Measurements from ENCODE around the gene SUGP2. TPM values are rescaled to one million over a fixed set of nuclear protein-coding genes. Genes with fewer than 3 reads are reported as not detected.

The SUGP2 gene
- total RNA-seq, 1 experiment from 2014 or later, result 112 TPM

DNA sequence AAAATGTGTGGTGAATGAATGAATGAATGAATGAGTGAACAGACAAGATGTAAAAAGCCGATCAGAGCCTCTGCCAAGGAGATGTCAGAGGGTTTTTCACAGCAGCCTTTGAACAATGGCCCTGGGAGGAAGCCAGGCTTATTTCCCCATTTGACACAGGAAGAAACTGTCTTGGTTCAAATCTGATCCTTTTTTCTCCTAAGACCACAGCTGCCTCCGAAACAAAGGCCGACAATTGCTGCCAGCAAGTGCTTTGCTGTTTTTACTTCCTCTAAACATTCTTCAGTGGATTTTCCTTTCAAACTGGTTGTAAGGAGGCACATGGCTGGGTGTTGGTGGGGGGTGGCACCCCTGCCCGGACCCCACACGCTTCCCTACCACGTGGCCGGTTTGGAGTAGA is 48.1 kb downstream of the SUGP2 start:
- in situ Hi-C loops (cut with HindIII; ENCODE audit: low pct_unique_long_range_greater_than_20kb, low sequenced_read_pairs), result no loop called here
- Histone ChIP-seq H3K36me3 (ENCODE audit: control insufficient read depth, insufficient read depth, low read length) (no peaks in the 10 kb centered on the region), H3K4me1 (ENCODE audit: control insufficient read depth, insufficient read depth, low read length) (no peaks in the 10 kb centered on the region; the same call in 1 of the 2 replicates), H3K4me3 (ENCODE audit: low read depth in 2 of 2, low read length in 2 of 2) (no peak overlapping the region), H3K27ac (ENCODE audit: low read length) (no peak overlapping the region; the same call in 1 of the 2 replicates), H3K27me3 (ENCODE audit: control insufficient read depth, insufficient read depth, low read length) (no peaks in the 10 kb centered on the region), H3K9me3 (ENCODE audit: control insufficient read depth, insufficient read depth, low read depth, low read length) (no peaks in the 10 kb centered on the region)
- ChIA-PET POLR2A (no interaction called here), CTCF (no interaction called here)
- no TSS peak for BruUV-seq (replicated peaks)
- no peak for ATAC-seq
- TF ChIP-seq CTCF (IDR thresholded peaks at IDR 0.05) (no peak), SIN3A (IDR thresholded peaks at IDR 0.05; ENCODE audit: borderline replicate concordance, insufficient read depth, low read depth, low read length) (no peak), TCF7L2 (IDR thresholded peaks at IDR 0.05; ENCODE audit: low read depth, low read length) (no peak), POLR2AphosphoS5 (IDR thresholded peaks at IDR 0.05; ENCODE audit: low read depth, low read length) (no peak)
- TF ChIP-seq, protein P1, sequence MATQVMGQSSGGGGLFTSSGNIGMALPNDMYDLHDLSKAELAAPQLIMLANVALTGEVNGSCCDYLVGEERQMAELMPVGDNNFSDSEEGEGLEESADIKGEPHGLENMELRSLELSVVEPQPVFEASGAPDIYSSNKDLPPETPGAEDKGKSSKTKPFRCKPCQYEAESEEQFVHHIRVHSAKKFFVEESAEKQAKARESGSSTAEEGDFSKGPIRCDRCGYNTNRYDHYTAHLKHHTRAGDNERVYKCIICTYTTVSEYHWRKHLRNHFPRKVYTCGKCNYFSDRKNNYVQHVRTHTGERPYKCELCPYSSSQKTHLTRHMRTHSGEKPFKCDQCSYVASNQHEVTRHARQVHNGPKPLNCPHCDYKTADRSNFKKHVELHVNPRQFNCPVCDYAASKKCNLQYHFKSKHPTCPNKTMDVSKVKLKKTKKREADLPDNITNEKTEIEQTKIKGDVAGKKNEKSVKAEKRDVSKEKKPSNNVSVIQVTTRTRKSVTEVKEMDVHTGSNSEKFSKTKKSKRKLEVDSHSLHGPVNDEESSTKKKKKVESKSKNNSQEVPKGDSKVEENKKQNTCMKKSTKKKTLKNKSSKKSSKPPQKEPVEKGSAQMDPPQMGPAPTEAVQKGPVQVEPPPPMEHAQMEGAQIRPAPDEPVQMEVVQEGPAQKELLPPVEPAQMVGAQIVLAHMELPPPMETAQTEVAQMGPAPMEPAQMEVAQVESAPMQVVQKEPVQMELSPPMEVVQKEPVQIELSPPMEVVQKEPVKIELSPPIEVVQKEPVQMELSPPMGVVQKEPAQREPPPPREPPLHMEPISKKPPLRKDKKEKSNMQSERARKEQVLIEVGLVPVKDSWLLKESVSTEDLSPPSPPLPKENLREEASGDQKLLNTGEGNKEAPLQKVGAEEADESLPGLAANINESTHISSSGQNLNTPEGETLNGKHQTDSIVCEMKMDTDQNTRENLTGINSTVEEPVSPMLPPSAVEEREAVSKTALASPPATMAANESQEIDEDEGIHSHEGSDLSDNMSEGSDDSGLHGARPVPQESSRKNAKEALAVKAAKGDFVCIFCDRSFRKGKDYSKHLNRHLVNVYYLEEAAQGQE (IDR thresholded peaks at IDR 0.05; ENCODE audit: insufficient read depth in 1 of 2, low read depth in 2 of 2, low read length in 1 of 2), result no peak
- no peak for DNase-seq (ENCODE audit: low read depth, low spot score)
- intact Hi-C loops (cut with micrococcal nuclease; ENCODE audit: unreplicated experiment), result loop anchor here (10.0 kb wide), 1 partner anchor 50 kb away; no protein-coding TSS in a partner anchor

DNA sequence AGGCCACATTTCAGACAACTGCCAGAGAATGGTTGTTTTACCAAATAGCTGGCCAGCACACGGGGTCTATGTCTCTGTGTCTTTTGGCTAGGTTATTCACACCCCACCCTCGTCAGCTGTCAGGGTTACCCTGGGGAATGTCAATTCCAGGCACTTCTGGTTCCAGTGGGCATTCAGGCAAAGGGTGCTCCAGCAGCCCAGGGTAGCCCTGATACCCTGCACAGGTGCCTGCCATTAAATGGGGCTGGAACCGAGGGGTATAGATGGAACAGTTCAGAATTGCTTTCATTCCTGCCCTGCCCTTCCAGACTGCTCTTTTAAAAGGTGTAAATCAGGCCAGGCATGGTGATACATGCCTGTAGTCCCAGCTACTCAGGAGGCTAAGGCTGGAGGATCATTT is 49.1 kb downstream of the SUGP2 start:
- CTCF ChIA-PET, result no interaction called here
- H3K4me1 ChIP-seq (ENCODE audit: control insufficient read depth, insufficient read depth, low read length), result no peaks in the 10 kb centered on the region; the same call in 1 of the 2 replicates
- H3K4me3 ChIP-seq (ENCODE audit: low read depth in 2 of 2, low read length in 2 of 2), result no peak overlapping the region
- POLR2A ChIA-PET, result interaction anchor here (0.9 kb wide), 1 partner anchor 42 kb away, joined by 3 read pairs; no protein-coding TSS in a partner anchor
- no peak for ATAC-seq
- DNase-seq (ENCODE audit: low read depth, low spot score), result no peak
- no peak for TF ChIP-seq CTCF (IDR thresholded peaks at IDR 0.05)
- TF ChIP-seq TCF7L2 (IDR thresholded peaks at IDR 0.05; ENCODE audit: low read depth, low read length), result no peak
- TF ChIP-seq, protein P1 (IDR thresholded peaks at IDR 0.05; ENCODE audit: insufficient read depth in 1 of 2, low read depth in 2 of 2, low read length in 1 of 2), result no peak
- TF ChIP-seq POLR2AphosphoS5 (IDR thresholded peaks at IDR 0.05; ENCODE audit: low read depth, low read length), result no peak
- no peak for TF ChIP-seq SIN3A (IDR thresholded peaks at IDR 0.05; ENCODE audit: borderline replicate concordance, insufficient read depth, low read depth, low read length)
- H3K27ac ChIP-seq (ENCODE audit: low read length), result no peak overlapping the region
- no peaks in the 10 kb centered on the region for H3K27me3 ChIP-seq (ENCODE audit: control insufficient read depth, insufficient read depth, low read length)
- H3K36me3 ChIP-seq (ENCODE audit: control insufficient read depth, insufficient read depth, low read length), result no peaks in the 10 kb centered on the region
- intact Hi-C loops (cut with micrococcal nuclease; ENCODE audit: unreplicated experiment), result loop anchor here (10.0 kb wide), 1 partner anchor 49 kb away; no protein-coding TSS in a partner anchor
- H3K9me3 ChIP-seq (ENCODE audit: control insufficient read depth, insufficient read depth, low read depth, low read length), result no peaks in the 10 kb centered on the region
- BruUV-seq (replicated peaks), result no TSS peak
- in situ Hi-C loops (cut with HindIII; ENCODE audit: low pct_unique_long_range_greater_than_20kb, low sequenced_read_pairs), result no loop called here
